HEK293 (cell line): Measurements from ENCODE around the gene PCSK9.

Experiments used
- CTCF ChIA-PET: fragments of 350-600 bp; formaldehyde crosslinking; extraction: SDS; loops from one replicate; lab custom pipeline; 2021; ENCODE audit warnings: antibody characterized with exemption; lab: Yijun Ruan, JAX
- POLR2A ChIA-PET: fragments of 300-600 bp; formaldehyde crosslinking; extraction: SDS; loops from one replicate; lab custom pipeline; 2020; ENCODE audit warnings: antibody characterized with exemption, inconsistent platforms; lab: Yijun Ruan, JAX
- H3K27ac ChIP-seq: fragments of 200-500 bp; sonication (Bioruptor generic); 2 replicates; pipeline ENCODE4 v1.5.1; 2014; ENCODE audit warnings: low read depth, low read length, control low read depth, inconsistent platforms; ENCODE audit errors: extremely low read depth
- H3K36me3 ChIP-seq, 2 experiments: fragments of 200-500 bp in 1 of 2; sonication (Bioruptor generic) in 1 of 2; 1 replicate in 1 of 2; 2 replicates in 1 of 2; pipeline ENCODE4 v1.5.1; 2014 to 2017; ENCODE audit warnings: inconsistent platforms in 2 of 2, low read length in 2 of 2; ENCODE audit not compliant: control insufficient read depth in 2 of 2, insufficient read depth in 1 of 2
- H3K4me1 ChIP-seq: fragments of 200-500 bp; sonication (Bioruptor generic); 2 replicates; pipeline ENCODE4 v1.5.1; 2014; ENCODE audit warnings: mild to moderate bottlenecking, low read length, inconsistent platforms; ENCODE audit not compliant: control insufficient read depth, insufficient read depth
- H3K4me3 ChIP-seq: 2 replicates; pipeline ENCODE4 v1.5.1; 2011; ENCODE audit warnings: low read depth, mild to moderate bottlenecking, control low read depth, low read length, moderate library complexity
- H3K9me3 ChIP-seq: fragments of 200-500 bp; sonication (Bioruptor generic); 2 replicates; pipeline ENCODE4 v1.5.1; 2014; ENCODE audit warnings: low read depth, low read length, inconsistent platforms; ENCODE audit not compliant: control insufficient read depth, insufficient read depth
- ZBTB20 ChIP-seq: fragments of 450-650 bp; formaldehyde crosslinking; IDR thresholded peaks from 2 replicates; pipeline ENCODE4 v1.5.1; 2016; ENCODE audit warnings: missing biosample characterization, missing genetic modification characterization
- ZNF146 ChIP-seq: fragments of 450-650 bp; formaldehyde crosslinking; IDR thresholded peaks from 2 replicates; pipeline ENCODE4 v1.5.1; 2016; ENCODE audit warnings: missing biosample characterization, missing genetic modification characterization
- ZNF302 ChIP-seq: fragments of 450-650 bp; formaldehyde crosslinking; IDR thresholded peaks from 2 replicates; pipeline ENCODE4 v1.5.1; 2016; ENCODE audit warnings: missing biosample characterization, missing genetic modification characterization, low read depth
- ZNF623 ChIP-seq: fragments of 450-650 bp; formaldehyde crosslinking; IDR thresholded peaks from 2 replicates; pipeline ENCODE4 v1.5.1; 2016; ENCODE audit warnings: missing biosample characterization, missing genetic modification characterization
- ZNF747 ChIP-seq: fragments of 450-650 bp; formaldehyde crosslinking; IDR thresholded peaks from 2 replicates; pipeline ENCODE4 v1.5.1; 2016; ENCODE audit warnings: missing biosample characterization, missing genetic modification characterization
- ZNF837 ChIP-seq: fragments of 450-650 bp; formaldehyde crosslinking; IDR thresholded peaks from 2 replicates; pipeline ENCODE4 v1.5.1; 2016; ENCODE audit warnings: missing biosample characterization, missing genetic modification characterization
- TF ChIP-seq, protein P1 (sequence below): fragments of 450-650 bp; formaldehyde crosslinking; IDR thresholded peaks from 2 replicates; pipeline ENCODE4 v1.5.1; 2016; ENCODE audit warnings: missing biosample characterization, missing genetic modification characterization
- TF ChIP-seq, protein P2 (sequence below): fragments of 450-650 bp; formaldehyde crosslinking; IDR thresholded peaks from 2 replicates; pipeline ENCODE4 v1.5.0; 2017; ENCODE audit warnings: missing biosample characterization, missing genetic modification characterization, borderline replicate concordance
- TF ChIP-seq, protein P3 (sequence below): fragments of 450-650 bp; formaldehyde crosslinking; IDR thresholded peaks from 2 replicates; pipeline ENCODE4 v1.5.1; 2016; ENCODE audit warnings: missing biosample characterization, missing genetic modification characterization
- TF ChIP-seq, protein P4 (sequence below): fragments of 450-650 bp; formaldehyde crosslinking; conservative IDR thresholded peaks from 2 replicates; pipeline ENCODE4 v1.5.1; 2016; ENCODE audit warnings: low read depth, missing biosample characterization, missing genetic modification characterization

Gene PCSK9

DNA sequence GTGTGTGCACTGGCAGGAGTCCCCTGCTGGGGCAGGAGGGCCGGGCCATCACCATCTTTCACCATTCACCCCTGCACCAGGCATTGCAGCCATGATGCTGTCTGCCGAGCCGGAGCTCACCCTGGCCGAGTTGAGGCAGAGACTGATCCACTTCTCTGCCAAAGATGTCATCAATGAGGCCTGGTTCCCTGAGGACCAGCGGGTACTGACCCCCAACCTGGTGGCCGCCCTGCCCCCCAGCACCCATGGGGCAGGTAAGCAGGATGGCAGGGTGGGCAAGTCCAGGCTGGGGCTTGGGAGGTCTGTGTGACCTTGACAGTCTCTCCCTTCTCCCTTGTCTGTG is 18.6 kb downstream of the PCSK9 start (continued):
- no peak for TF ChIP-seq ZNF146 (tag by site-specific recombination)
- TF ChIP-seq, protein P1, sequence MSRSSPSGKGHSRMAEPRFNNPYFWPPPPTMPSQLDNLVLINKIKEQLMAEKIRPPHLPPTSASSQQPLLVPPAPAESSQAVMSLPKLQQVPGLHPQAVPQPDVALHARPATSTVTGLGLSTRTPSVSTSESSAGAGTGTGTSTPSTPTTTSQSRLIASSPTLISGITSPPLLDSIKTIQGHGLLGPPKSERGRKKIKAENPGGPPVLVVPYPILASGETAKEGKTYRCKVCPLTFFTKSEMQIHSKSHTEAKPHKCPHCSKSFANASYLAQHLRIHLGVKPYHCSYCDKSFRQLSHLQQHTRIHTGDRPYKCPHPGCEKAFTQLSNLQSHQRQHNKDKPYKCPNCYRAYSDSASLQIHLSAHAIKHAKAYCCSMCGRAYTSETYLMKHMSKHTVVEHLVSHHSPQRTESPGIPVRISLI (tag by site-specific recombination): no peak

DNA sequence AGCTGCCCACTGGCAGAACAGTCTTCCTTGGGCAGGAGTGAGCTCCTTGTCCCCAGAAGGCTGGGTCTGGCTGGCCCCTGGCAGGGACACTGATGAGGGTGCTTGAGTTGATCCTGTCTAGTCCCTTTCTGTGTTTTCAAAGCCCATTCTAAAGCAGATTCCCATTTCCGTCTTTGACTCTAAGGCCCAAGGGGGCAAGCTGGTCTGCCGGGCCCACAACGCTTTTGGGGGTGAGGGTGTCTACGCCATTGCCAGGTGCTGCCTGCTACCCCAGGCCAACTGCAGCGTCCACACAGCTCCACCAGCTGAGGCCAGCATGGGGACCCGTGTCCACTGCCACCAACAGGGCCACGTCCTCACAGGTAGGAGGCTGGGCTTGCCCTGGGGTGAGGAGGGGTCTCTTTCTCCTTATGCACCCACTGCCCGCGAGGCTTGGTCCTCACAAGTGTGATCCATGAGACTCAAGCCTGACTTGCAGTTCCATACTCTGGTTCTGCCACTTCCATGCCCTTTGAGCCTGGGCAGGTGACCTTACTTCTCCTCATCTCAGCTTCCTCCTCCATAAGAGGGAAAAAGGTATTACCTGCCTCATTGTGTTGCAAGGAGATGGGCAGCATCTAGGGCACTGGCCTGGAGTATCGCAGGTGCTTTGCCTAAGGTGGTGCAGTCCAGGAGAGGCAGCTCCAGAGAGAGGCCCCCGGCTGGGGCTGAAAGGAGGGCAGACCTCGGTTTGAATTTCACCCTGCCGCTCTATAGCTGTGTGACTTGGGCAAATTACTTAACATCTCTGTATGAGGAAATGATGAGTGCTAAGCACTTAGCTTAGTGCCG is 20.2 kb downstream of the PCSK9 start:
- H3K4me1 ChIP-seq: no peaks in the 10 kb centered on the region
- H3K4me3 ChIP-seq: no peak overlapping the region
- no peaks in the 10 kb centered on the region for H3K36me3 ChIP-seq
- TF ChIP-seq ZNF837 (no peak), ZNF302 (tag by site-specific recombination) (no peak), ZNF747 (tag by site-specific recombination) (no peak), ZBTB20 (tag by site-specific recombination) (no peak), ZNF623 (tag by site-specific recombination) (no peak)
- TF ChIP-seq, protein P2, sequence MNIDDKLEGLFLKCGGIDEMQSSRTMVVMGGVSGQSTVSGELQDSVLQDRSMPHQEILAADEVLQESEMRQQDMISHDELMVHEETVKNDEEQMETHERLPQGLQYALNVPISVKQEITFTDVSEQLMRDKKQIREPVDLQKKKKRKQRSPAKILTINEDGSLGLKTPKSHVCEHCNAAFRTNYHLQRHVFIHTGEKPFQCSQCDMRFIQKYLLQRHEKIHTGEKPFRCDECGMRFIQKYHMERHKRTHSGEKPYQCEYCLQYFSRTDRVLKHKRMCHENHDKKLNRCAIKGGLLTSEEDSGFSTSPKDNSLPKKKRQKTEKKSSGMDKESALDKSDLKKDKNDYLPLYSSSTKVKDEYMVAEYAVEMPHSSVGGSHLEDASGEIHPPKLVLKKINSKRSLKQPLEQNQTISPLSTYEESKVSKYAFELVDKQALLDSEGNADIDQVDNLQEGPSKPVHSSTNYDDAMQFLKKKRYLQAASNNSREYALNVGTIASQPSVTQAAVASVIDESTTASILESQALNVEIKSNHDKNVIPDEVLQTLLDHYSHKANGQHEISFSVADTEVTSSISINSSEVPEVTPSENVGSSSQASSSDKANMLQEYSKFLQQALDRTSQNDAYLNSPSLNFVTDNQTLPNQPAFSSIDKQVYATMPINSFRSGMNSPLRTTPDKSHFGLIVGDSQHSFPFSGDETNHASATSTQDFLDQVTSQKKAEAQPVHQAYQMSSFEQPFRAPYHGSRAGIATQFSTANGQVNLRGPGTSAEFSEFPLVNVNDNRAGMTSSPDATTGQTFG (tag by site-specific recombination): no peak
- TF ChIP-seq, protein P3, sequence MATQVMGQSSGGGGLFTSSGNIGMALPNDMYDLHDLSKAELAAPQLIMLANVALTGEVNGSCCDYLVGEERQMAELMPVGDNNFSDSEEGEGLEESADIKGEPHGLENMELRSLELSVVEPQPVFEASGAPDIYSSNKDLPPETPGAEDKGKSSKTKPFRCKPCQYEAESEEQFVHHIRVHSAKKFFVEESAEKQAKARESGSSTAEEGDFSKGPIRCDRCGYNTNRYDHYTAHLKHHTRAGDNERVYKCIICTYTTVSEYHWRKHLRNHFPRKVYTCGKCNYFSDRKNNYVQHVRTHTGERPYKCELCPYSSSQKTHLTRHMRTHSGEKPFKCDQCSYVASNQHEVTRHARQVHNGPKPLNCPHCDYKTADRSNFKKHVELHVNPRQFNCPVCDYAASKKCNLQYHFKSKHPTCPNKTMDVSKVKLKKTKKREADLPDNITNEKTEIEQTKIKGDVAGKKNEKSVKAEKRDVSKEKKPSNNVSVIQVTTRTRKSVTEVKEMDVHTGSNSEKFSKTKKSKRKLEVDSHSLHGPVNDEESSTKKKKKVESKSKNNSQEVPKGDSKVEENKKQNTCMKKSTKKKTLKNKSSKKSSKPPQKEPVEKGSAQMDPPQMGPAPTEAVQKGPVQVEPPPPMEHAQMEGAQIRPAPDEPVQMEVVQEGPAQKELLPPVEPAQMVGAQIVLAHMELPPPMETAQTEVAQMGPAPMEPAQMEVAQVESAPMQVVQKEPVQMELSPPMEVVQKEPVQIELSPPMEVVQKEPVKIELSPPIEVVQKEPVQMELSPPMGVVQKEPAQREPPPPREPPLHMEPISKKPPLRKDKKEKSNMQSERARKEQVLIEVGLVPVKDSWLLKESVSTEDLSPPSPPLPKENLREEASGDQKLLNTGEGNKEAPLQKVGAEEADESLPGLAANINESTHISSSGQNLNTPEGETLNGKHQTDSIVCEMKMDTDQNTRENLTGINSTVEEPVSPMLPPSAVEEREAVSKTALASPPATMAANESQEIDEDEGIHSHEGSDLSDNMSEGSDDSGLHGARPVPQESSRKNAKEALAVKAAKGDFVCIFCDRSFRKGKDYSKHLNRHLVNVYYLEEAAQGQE: no peak
- TF ChIP-seq, protein P4, sequence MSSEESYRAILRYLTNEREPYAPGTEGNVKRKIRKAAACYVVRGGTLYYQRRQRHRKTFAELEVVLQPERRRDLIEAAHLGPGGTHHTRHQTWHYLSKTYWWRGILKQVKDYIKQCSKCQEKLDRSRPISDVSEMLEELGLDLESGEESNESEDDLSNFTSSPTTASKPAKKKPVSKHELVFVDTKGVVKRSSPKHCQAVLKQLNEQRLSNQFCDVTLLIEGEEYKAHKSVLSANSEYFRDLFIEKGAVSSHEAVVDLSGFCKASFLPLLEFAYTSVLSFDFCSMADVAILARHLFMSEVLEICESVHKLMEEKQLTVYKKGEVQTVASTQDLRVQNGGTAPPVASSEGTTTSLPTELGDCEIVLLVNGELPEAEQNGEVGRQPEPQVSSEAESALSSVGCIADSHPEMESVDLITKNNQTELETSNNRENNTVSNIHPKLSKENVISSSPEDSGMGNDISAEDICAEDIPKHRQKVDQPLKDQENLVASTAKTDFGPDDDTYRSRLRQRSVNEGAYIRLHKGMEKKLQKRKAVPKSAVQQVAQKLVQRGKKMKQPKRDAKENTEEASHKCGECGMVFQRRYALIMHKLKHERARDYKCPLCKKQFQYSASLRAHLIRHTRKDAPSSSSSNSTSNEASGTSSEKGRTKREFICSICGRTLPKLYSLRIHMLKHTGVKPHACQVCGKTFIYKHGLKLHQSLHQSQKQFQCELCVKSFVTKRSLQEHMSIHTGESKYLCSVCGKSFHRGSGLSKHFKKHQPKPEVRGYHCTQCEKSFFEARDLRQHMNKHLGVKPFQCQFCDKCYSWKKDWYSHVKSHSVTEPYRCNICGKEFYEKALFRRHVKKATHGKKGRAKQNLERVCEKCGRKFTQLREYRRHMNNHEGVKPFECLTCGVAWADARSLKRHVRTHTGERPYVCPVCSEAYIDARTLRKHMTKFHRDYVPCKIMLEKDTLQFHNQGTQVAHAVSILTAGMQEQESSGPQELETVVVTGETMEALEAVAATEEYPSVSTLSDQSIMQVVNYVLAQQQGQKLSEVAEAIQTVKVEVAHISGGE (tag by site-specific recombination): no peak
- POLR2A ChIA-PET: no interaction called here
- H3K9me3 ChIP-seq: no peaks in the 10 kb centered on the region
- CTCF ChIA-PET: interaction anchor here (0.6 to 1.8 kb wide), 7 partner anchors 11 to 115 kb away, joined by 3 to 4 read pairs (median 3); no protein-coding TSS in a partner anchor
- no peak overlapping the region for H3K27ac ChIP-seq
